Activated CD4-positive, alpha-beta T cell treated with anti-CD3 and anti-CD28 coated beads, Interleukin-2, amount 50 U/mL, for 1 hour (primary cell): ENCODE data around the gene TTLL11.

ENCODE experiments used
- DNase-seq: peaks from one replicate; pipeline ENCODE4 v3.0.0-alpha.2; 2020

Gene TTLL11

GRCh38 chr9:121839726-121840500 lies 253.2 kb downstream of the TTLL11 start:
- no peak for DNase-seq

DNA sequence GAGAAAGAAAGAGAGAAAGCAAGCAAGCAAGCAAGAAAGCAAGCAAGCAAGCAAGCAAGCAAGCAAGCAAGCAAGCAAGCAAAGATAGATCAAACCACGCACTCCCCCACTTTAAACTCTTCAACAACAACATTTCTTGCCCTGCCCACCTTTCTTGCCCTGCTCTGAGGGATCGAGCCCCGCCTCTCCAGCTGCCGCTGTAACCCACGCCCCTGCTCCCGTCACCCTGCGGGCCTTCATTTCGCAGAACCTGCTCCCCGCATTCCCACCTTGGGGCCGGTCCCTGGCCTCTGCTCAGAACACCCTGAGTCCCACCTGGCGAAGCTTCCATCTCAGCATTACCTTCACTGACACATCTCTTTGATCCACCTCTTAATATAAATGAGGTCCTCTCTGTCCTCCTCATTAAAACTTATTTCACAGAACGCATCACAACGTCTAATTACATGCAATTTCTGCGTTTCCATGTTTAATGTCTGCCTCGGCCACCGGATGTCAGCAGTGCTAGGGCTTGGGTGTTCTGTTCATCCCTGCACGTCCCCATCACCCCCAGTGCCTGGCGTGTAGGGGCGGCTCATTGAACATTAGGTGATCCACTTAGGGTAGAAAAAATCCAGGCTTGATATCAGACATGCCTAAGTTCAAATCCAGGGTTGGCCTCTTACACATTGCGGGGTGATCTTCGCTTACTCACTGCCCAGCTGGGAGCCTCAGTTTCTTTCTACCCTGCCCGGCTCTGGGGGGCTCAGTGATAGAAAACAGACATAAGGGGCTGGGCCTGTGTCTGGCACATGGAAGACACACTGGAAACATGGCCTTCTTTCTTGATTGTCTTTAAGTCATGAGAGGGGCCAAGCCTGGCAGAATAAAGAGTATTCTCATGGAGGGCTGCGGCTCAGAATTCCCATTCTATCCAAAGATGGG lies 254.1 kb downstream of the TTLL11 start:
- no peak for DNase-seq

DNA sequence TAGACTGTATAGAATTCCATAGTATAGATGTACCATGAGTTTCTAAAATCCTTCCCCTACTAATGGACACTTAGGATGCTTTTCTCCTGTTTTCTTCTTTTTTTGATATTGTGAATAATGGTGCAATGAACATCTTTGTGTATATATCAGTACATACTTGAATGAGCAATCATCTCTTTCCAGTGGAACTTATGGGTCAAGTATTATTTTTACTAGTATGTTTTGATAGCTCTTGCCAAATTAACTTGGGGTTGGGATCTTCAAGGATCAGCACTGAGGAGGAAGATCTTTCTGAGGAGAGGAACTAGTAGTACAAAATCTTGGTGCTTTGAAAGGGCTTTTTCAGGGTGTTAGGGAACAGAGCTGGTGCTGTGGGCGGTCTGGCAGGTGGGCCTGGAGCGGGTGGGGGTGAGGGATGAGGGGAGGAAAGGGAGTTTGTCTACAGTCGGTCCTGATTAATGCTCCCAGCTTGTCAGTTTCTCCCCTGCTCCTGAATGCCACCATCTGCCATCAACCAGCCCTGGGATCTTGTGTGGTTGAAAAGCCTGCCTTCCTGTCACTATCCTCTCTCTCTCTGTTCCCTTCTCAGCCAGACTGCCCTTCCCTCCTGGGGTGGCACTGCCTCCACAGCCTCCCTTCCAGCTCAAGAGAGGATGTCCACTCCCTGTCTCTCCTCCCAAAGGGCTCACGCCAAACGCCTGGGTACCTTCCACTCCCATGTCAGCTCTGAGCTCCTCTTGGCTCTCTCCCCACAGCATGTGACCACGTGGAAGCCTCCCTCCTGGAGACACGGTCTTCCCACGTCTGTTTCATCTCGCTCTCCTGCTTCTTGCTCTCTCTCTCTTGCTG lies 255.8 kb downstream of the TTLL11 start:
- DNase-seq: no peak

DNA sequence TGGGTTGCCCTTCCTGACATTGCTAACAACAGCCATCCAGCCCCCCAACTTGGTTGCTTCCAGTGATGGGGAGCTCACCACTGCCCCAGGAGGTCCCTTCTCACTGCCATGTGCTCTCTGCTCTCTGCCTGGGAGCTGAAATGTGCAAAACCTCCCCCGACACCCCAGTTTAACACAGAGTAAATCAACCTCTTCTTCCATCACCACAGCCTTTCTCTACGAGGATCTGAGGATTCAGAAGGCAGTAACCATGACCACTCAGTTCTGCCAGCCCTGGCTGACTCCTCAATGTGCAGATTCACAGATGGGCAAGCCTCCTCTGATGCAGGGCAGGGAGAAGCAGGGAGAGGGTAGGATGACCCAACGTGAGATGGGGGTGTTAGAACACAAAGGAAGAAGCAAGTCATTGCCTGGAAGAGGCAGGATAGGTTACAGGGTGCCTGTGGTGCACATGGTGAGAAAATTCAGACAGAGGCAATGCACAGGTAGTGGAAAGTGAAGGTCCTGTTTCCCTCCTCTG lies 256.7 kb downstream of the TTLL11 start:
- DNase-seq: no peak

- DNase-seq: no peak
These were observed 257.3 kb downstream of the TTLL11 start for GRCh38 chr9:121835587-121836365.

DNA sequence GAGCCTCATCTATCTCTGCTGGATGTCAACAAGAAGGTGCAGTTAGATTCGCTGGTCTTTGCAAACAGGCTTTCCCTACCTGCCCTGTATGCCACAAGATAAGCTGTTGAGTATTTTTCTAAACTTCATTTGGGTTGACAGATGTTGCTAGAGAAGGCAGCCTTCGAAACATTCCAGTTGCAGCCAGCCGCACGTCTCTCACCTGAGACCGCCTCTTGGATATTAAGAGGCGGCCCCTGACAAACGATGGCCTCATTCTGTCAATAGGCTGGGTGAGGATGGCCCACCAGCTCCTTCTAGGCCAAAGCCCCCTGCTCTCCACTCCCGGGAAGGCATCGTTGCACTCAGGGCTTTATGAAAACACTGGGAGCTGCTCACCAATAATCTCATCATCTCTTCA lies 260.0 kb downstream of the TTLL11 start:
- no peak for DNase-seq

DNA sequence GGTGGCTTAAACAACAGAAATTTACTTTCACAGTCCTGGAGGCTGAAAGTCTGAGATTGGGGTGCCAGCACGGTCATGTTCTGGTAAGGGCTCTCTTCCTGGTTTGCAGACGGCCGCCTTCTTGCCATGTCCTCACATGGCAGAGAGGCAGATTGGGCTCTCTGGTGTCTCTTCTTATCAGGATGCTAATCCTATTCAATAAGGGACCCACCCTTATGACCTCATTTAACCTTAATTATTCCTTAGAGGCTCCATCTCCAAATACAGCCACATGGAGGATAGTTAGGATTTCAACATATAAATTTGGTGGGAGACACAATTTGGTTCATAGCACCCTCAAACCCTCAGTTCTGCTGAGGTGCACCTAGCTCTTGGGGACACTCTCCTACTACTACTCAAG lies 261.2 kb downstream of the TTLL11 start:
- no peak for DNase-seq

DNA sequence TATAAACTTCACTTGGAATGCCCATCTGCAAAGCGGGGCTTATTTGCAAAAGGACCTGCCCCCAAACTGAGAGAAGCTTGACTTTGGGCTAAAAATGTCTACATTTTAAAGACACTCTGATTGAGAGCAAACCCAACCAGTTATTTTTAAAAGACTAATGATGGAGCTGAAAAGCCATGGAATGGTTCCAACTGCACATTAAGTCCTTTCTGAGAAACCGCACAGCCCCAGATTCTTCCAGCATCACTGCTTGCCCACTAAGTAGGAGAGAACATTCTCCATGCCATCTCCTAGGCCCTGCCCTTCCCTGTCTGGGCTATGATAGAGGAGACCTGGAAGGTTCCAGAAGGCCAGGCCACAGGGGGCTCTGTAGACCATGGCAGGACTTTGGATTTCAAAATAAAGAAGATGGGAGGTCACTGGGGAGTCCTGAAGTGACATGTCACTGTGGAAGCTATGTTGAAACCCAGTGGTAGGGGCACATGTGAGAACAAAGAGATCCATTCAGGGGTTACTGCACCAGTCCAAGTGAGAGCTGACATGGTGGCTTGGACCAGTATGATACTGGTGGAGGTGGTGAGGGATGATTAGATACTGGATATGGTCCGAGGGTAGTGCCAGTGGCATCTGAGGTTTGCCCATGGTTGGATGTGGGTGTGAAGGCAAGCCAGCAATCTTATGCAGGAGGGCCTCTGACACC lies 262.5 kb downstream of the TTLL11 start:
- DNase-seq: no peak

DNA sequence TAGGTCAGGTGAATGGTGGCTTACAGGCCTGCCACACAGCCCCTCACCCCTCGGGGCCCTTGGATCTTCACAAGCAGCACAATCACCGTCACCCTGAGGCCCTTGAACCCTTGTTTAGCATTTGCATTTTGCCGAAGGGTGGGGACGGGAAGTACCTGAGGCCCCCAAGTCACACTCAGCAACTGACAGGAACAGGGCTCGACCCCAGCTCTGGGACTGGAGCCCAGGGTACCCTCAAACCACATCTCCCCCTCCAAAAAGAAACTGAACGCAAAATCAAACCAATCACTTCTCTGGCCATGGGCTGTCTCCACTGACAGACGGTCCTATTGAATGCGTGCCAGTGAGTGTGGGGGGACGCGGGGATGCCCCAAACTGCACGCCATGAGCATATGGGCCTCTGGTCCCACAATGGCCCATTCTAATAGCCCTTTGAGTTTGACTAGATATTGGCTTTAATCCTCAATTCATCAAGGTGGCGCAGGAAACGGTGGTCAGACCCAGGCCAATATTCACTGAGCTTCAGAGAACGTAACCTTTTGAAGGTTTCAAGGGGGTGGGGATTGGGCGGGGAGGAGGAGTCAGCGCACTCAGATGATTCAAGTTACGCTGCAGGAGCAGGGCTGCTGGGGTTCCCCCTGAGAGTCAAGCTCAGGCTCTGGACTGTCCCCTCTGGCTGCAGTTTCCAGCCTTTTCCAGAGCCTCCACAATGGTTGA lies 265.7 kb downstream of the TTLL11 start:
- no peak for DNase-seq

DNA sequence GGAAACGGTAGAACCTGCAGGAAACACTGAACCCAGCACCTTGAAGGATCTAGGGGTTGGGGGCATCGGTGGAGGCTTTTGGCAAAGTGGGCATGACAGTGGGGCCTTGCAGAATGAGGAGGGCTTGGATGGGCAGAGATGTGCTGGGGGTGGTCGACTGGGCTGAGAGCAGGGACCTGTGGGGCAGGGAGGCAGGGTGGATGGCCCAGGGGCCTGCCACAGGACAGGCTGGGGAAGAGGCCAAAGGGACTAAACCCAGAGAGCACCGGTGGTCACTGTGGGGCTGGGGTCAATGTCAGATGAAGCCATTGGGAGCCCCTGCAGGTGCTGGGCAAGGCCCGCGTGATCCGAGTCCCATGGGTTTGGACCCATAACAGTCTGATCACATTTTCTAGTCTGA lies 266.4 kb downstream of the TTLL11 start:
- DNase-seq: no peak

- no peak for DNase-seq
These were observed 267.9 kb downstream of the TTLL11 start for GRCh38 chr9:121825031-121825691.

DNA sequence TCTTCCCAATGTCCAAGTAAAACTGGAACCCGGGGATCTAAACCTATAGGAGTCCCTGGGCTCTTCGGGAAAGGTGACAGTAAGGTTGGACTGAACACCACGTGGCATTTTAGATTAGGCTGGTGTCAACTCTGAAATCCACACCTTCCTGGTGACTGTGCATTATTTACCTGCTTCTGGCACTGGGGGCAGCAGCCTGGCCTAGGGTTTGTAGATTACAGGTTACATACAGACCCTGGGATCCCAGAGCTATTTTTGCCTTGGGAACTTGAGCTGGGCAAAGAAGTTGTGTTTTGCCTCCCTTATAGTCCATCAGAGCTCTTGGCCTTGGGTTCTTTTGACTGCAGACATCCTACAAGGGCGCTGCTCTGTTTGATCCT lies 268.5 kb downstream of the TTLL11 start:
- DNase-seq: no peak

GRCh38 chr9:121823451-121824169 lies 269.5 kb downstream of the TTLL11 start:
- no peak for DNase-seq

- no peak for DNase-seq
These were observed 270.7 kb downstream of the TTLL11 start for GRCh38 chr9:121822093-121823085.

- no peak for DNase-seq
These were observed 271.8 kb downstream of the TTLL11 start for GRCh38 chr9:121821326-121821725.

- DNase-seq: no peak
These were observed 272.7 kb downstream of the TTLL11 start for GRCh38 chr9:121820286-121821005.

GRCh38 chr9:121819428-121820231 lies 273.5 kb downstream of the TTLL11 start:
- no peak for DNase-seq
